Karpas-422 (cell line): ENCODE data around the gene DPPA5. TPM values are rescaled to one million over a fixed set of nuclear protein-coding genes. Genes with fewer than 3 reads are reported as not detected.
A peak's percentile ranks its signal among the peaks of the same experiment; 100 is the strongest.

Source experiments
- DNase-seq: peaks from one replicate; pipeline ENCODE4 v3.0.0-alpha.2; 2015
- H2AFZ ChIP-seq: fragments of 200-600 bp; sonication (generic); 2 replicates; pipeline ENCODE4 v1.6.1; 2014; ENCODE audit warnings: antibody characterized with exemption, low read length, mixed read lengths
- H3K27ac ChIP-seq: fragments of 200-600 bp; sonication (generic); 2 replicates; pipeline ENCODE4 v1.5.1; 2014; ENCODE audit warnings: mild to moderate bottlenecking, low read length, moderate library complexity
- H3K27me3 ChIP-seq: fragments of 200-600 bp; sonication (generic); 2 replicates; pipeline ENCODE4 v1.6.1; 2014; ENCODE audit warnings: low read length, mixed read lengths
- H3K36me3 ChIP-seq: fragments of 200-600 bp; sonication (generic); 2 replicates; pipeline ENCODE4 v1.6.1; 2014; ENCODE audit warnings: low read length, mixed read lengths; ENCODE audit not compliant: insufficient read depth
- H3K4me1 ChIP-seq: fragments of 200-600 bp; sonication (generic); 2 replicates; pipeline ENCODE4 v1.6.1; 2014; ENCODE audit warnings: mild to moderate bottlenecking, low read length, mixed read lengths
- H3K4me2 ChIP-seq: fragments of 200-600 bp; sonication (generic); 2 replicates; pipeline ENCODE4 v1.6.1; 2014; ENCODE audit warnings: low read length, low read depth, mild to moderate bottlenecking; ENCODE audit not compliant: poor library complexity, severe bottlenecking
- H3K4me3 ChIP-seq: fragments of 200-600 bp; sonication (generic); 2 replicates; pipeline ENCODE4 v1.5.1; 2014; ENCODE audit warnings: mild to moderate bottlenecking, antibody characterized with exemption, low read length, mixed read lengths
- H3K79me2 ChIP-seq: fragments of 200-600 bp; sonication (generic); 2 replicates; pipeline ENCODE4 v1.6.1; 2014; ENCODE audit warnings: mild to moderate bottlenecking, low read length, mixed read lengths
- H3K9ac ChIP-seq: fragments of 200-600 bp; sonication (generic); 2 replicates; pipeline ENCODE4 v1.6.0; 2014; ENCODE audit warnings: low read length
- H3K9me2 ChIP-seq: fragments of 200-600 bp; sonication (generic), shearing (Covaris generic); replicated peaks from 2 replicates; pipeline ENCODE4 v1.6.0; 2014; ENCODE audit warnings: mild to moderate bottlenecking, low read length, moderate library complexity; ENCODE audit not compliant: insufficient read depth
- H3K9me3 ChIP-seq: fragments of 300-700, 200-600 bp; sonication (generic); 2 replicates; pipeline ENCODE4 v1.6.1; 2014; ENCODE audit warnings: low read length, mixed read lengths
- H4K20me1 ChIP-seq: fragments of 200-600 bp; sonication (generic); 2 replicates; pipeline ENCODE4 v1.6.1; 2014; ENCODE audit warnings: mild to moderate bottlenecking, antibody characterized with exemption, low read length, low read depth; ENCODE audit not compliant: insufficient read depth
- total RNA-seq: library from RNA; depleted of rRNA; stranded (reverse); fragments of >200 nt; shearing (Covaris generic); gene quantifications from 2 replicates; pipeline ENCODE4 v1.2.3, GENCODE V29; 2014; ENCODE audit warnings: low replicate concordance

The DPPA5 gene
- total RNA-seq, 1 experiment from 2014 or later = not detected

DNA sequence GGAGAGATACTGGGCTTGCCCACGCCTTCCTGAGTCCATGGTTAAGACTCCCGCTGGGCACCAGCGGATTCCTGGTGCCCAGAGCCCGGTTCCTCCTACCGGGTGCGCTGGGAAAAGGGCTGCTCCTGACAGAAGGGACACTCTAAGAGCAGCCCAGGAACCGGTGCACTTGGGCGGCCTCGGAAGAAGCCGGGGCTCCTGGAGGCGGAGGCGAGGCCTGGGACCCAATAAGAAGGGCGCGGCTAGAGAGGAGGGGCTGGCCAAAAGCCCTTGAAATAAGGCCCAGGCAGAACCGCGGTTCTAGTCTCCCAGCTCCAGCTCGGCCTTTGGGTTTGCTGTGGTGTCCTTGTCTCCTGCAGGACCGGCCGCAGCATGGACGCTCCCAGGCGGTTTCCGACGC, 8.3 kb upstream of the DPPA5 start, which contains the start of gene KHDC3L:
KHDC3L (plus strand) TSS at position 301 of the 400 bp plus-strand sequence; CDS start at position 373, 72 bp downstream.
- Histone ChIP-seq H3K79me2 (no peaks in the 10 kb centered on the region), H2AFZ (no peak within 1 kb of the TSS)

DNA sequence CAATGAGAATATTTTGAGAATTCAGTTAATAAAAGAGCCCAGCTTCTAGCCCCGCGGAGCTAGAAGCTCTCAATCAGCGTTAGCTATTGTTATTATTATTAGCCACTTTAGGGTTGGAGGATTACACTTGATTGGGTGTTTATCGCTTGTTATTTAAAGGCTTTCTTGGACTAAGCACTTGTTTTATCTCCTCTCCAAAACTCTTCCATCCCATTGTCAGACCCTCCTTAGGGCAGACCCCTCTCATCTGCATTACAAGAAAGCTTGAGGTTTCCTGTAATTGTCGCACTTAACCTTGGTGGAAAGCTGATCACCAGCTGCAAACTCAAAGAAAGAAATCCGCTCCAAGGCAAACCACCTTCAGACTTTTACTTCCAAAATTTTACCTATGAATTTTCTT, 4.8 kb downstream of the DPPA5 start:
- no peaks in the 10 kb centered on the region for H3K79me2 ChIP-seq
- no peak for DNase-seq
- H3K36me3 ChIP-seq = no peaks in the 10 kb centered on the region
- H3K4me1 ChIP-seq = no peaks in the 10 kb centered on the region
- no peak overlapping the region for H3K9ac ChIP-seq
- H3K9me2 ChIP-seq = no peaks in the 10 kb centered on the region
- H4K20me1 ChIP-seq = no peaks in the 10 kb centered on the region
- H3K4me3 ChIP-seq = no peak overlapping the region
- no peaks in the 10 kb centered on the region for H3K9me3 ChIP-seq
- H2AFZ ChIP-seq = no peak overlapping the region
- no peak overlapping the region for H3K27ac ChIP-seq
- no peak overlapping the region for H3K4me2 ChIP-seq
- H3K27me3 ChIP-seq = no peaks in the 10 kb centered on the region

More for the DNA sequence above, 8.3 kb upstream of the DPPA5 start, which contains the start of gene KHDC3L:
- Histone ChIP-seq H3K9ac (no peak within 1 kb of the TSS), H3K36me3 (no peaks in the 10 kb centered on the region), H3K27ac (no peak within 1 kb of the TSS), H3K27me3 (no peaks in the 10 kb centered on the region), H3K4me2 (no peak within 1 kb of the TSS), H3K9me2 (no peaks in the 10 kb centered on the region), H3K4me1 (no peaks in the 10 kb centered on the region), H3K4me3 (no peak within 1 kb of the TSS), H3K9me3 (no peaks in the 10 kb centered on the region), H4K20me1 (no peaks in the 10 kb centered on the region)
- no peak for DNase-seq

DNA sequence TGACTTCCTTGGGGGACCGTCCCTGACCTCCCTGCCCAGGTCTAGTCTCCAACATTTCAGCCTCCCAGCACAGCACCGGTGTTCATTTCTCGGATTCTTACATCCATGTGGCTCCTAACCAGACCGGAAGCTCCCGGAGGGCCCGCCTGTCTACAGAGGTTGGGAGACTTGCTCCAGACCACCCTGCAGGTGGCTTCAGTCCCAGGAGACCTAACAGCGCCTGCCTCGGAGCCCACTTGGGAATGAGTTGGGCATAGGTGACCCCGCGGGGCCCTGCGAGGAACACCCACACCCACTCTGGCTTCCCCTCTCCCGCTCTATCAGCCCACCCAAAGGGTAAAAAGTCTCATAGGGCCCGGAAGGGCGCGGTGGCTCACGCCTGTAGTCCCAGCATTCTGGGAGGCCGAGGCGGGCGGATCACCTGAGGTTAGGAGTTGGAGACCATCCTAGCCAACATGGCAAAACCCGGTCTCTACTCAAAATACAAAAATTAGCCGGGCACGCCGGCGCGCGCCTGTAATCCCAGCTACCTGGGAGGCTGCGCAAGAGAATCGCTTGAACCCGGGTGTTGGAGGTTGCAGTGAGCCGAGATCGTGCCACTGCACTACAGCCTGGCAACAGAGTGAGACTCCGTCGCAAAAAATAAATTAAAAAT, 5.4 kb downstream of the DPPA5 start:
- Histone ChIP-seq H3K36me3 (no peaks in the 10 kb centered on the region), H2AFZ (no peak overlapping the region), H3K4me3 (no peak overlapping the region), H4K20me1 (no peaks in the 10 kb centered on the region), H3K9ac (no peak overlapping the region), H3K27me3 (no peaks in the 10 kb centered on the region), H3K27ac (no peak overlapping the region), H3K4me1 (no peaks in the 10 kb centered on the region), H3K4me2 (no peak overlapping the region), H3K9me2 (no peaks in the 10 kb centered on the region), H3K9me3 (no peaks in the 10 kb centered on the region), H3K79me2 (no peaks in the 10 kb centered on the region)
- DNase-seq = no peak

DNA sequence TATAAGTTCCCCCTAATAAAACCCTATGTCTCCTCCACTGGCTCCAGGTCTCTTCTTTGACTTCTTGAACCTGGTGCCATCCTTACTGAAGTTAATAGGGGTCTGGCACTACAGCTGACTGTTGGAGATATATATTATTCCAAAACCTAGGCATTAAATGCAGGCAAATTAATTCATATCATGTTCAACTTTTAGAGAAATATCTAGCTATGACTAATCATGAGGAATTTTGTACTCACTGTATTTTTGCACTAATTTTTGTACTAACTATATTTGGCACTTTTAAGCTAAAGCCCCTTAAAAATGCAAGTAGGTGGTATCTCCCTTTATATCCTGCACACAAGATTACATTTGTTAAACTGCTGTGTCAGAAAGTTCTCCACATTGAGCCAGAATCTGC, 10.9 kb downstream of the DPPA5 start:
- H4K20me1 ChIP-seq = no peaks in the 10 kb centered on the region

DNA sequence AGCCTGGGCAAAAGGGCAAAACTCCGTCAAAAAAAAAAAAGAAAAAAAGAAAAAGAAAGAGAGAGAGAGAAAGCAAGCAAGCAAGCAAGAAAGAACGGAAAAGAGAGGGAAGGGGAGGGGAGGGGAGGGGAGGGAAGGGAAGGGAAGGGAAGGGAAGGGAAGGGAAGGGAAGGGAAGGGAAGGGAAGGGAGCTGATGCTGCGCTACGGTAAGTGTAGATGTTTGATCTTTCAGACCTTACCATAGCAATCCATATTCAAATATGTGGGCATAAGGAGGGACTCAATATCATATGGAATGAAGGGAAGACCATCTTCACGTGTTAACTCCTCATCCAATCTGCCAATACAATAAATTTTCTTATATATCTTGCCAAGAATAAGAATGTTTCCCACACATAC, 11.9 kb downstream of the DPPA5 start:
- H3K27ac ChIP-seq = no peak overlapping the region
- no peaks in the 10 kb centered on the region for H4K20me1 ChIP-seq
- no peak overlapping the region for H2AFZ ChIP-seq
- H3K4me1 ChIP-seq = peaks cover 8% of the 10 kb centered on the region
- no peaks in the 10 kb centered on the region for H3K36me3 ChIP-seq
- no peak overlapping the region for H3K9ac ChIP-seq
- no peaks in the 10 kb centered on the region for H3K9me2 ChIP-seq
- H3K4me3 ChIP-seq = no peak overlapping the region
- H3K9me3 ChIP-seq = no peaks in the 10 kb centered on the region
- H3K27me3 ChIP-seq = no peaks in the 10 kb centered on the region
- no peak for DNase-seq
- H3K79me2 ChIP-seq = no peaks in the 10 kb centered on the region
- no peak overlapping the region for H3K4me2 ChIP-seq

More for the DNA sequence above, 10.9 kb downstream of the DPPA5 start:
- Histone ChIP-seq H3K4me1 (peaks cover 8% of the 10 kb centered on the region), H3K4me2 (no peak overlapping the region), H3K79me2 (no peaks in the 10 kb centered on the region), H3K9me2 (no peaks in the 10 kb centered on the region), H3K9ac (no peak overlapping the region), H3K36me3 (no peaks in the 10 kb centered on the region), H2AFZ (no peak overlapping the region), H3K9me3 (no peaks in the 10 kb centered on the region), H3K27me3 (no peaks in the 10 kb centered on the region), H3K27ac (no peak overlapping the region), H3K4me3 (no peak overlapping the region)
- DNase-seq = no peak

DNA sequence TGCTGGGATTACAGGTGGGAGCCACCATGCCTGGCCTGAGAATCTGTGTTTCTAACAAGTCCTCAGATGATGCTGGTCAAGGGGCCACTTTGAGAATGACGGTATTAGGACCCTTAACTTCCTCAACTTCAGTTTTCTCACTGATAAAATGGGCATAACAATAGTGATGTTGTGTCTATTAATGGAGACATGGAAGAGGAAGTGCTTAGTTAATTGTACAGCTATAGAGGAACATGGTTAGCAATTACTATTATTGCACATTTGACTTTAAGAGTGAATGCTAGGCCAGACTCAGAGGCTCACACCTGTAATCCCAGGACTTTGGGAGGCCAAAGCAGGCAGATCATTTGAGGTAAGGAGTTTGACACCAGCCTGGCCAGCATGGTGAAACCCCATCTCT, 12.7 kb downstream of the DPPA5 start:
- Histone ChIP-seq H3K36me3 (no peaks in the 10 kb centered on the region), H4K20me1 (no peaks in the 10 kb centered on the region), H3K4me1 (peaks cover 8% of the 10 kb centered on the region), H2AFZ (no peak overlapping the region), H3K9ac (no peak overlapping the region), H3K79me2 (no peaks in the 10 kb centered on the region), H3K9me3 (no peaks in the 10 kb centered on the region), H3K27ac (no peak overlapping the region), H3K9me2 (no peaks in the 10 kb centered on the region), H3K27me3 (no peaks in the 10 kb centered on the region), H3K4me2 (no peak overlapping the region), H3K4me3 (no peak overlapping the region)
- peak; percentile 57 for DNase-seq

DNA sequence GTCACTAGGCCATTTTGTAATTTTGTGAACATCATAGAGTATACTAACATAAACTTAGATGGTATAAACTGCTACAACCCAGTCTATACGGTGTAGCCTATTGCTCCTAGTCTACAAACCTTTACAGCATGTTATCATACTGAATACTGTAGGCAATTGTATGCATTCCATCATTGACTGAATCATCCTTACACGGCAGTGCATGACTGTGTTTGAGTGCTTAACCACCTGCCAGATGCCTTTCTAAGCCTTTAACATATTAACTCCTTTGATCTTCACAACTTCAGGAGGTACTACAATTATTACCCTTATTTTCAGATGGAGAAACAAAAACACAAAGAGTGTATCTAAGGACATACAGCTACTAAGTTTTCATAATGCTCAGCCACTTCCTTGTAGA, 14.0 kb downstream of the DPPA5 start:
- no peak for DNase-seq
- H3K9me2 ChIP-seq = no peaks in the 10 kb centered on the region
- no peaks in the 10 kb centered on the region for H3K27me3 ChIP-seq
- H3K4me1 ChIP-seq = peaks cover 8% of the 10 kb centered on the region
- H4K20me1 ChIP-seq = no peaks in the 10 kb centered on the region
- no peaks in the 10 kb centered on the region for H3K79me2 ChIP-seq
- H3K9me3 ChIP-seq = no peaks in the 10 kb centered on the region
- no peak overlapping the region for H2AFZ ChIP-seq
- no peak overlapping the region for H3K4me3 ChIP-seq
- no peak overlapping the region for H3K4me2 ChIP-seq
- no peak overlapping the region for H3K9ac ChIP-seq
- no peaks in the 10 kb centered on the region for H3K36me3 ChIP-seq
- H3K27ac ChIP-seq = no peak overlapping the region

DNA sequence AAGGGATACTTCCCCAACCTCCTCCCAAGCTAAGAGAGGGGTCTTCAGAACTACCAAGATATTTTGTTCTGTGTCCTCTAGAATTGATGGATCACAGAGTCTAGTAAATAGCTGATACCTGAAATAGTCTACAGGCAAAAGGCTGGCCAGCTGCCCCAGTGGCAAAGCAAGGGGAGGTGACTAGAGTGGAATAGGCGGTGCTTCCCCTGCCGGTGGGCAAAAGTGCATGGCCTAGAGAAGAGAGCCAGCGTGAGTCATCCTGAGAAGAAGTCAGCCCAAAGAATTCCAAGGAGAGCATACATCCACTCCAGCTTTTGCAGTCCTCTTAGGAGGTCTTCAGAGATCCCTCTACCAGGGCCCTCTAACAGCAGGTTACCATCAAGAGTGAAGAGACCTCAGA, 14.7 kb downstream of the DPPA5 start:
- Histone ChIP-seq H3K36me3 (no peaks in the 10 kb centered on the region), H3K9ac (no peak overlapping the region), H3K27me3 (no peaks in the 10 kb centered on the region), H3K4me3 (no peak overlapping the region), H4K20me1 (no peaks in the 10 kb centered on the region), H3K4me2 (no peak overlapping the region), H3K9me3 (no peaks in the 10 kb centered on the region), H3K9me2 (no peaks in the 10 kb centered on the region), H3K4me1 (peaks cover 8% of the 10 kb centered on the region), H3K27ac (no peak overlapping the region), H3K79me2 (no peaks in the 10 kb centered on the region), H2AFZ (no peak overlapping the region)
- DNase-seq = no peak
